OCI-LY1 (cell line): ENCODE results near the gene CTPS1.

Experiments
- H2AFZ ChIP-seq: fragments of 200-600 bp; sonication (generic), shearing (Covaris generic); 2 replicates; pipeline ENCODE4 v1.6.0; 2014; ENCODE audit warnings: antibody characterized with exemption, mild to moderate bottlenecking, low read length
- H3F3A ChIP-seq: fragments of 200-600 bp; sonication (generic), shearing (Covaris generic); 2 replicates; pipeline ENCODE4 v1.6.0; 2014; ENCODE audit warnings: mild to moderate bottlenecking, antibody characterized with exemption, low read length, moderate library complexity; ENCODE audit not compliant: insufficient read depth
- H3K27ac ChIP-seq: fragments of 200-600 bp; sonication (generic); 2 replicates; pipeline ENCODE4 v1.5.1; 2014; ENCODE audit warnings: low read length, mixed run types, mild to moderate bottlenecking, low read depth; ENCODE audit not compliant: poor library complexity, severe bottlenecking
- H3K27me3 ChIP-seq: fragments of 200-600 bp; sonication (generic); 2 replicates; pipeline ENCODE4 v1.6.0; 2014; ENCODE audit warnings: antibody characterized with exemption, mild to moderate bottlenecking, low read length, moderate library complexity; ENCODE audit not compliant: insufficient read depth
- H3K36me3 ChIP-seq: fragments of 200-600 bp; sonication (generic); 2 replicates; pipeline ENCODE4 v1.6.1; 2014; ENCODE audit warnings: mild to moderate bottlenecking, antibody characterized with exemption, low read length, moderate library complexity, mixed read lengths; ENCODE audit not compliant: insufficient read depth
- H3K4me1 ChIP-seq: fragments of 200-600 bp; sonication (generic); 2 replicates; pipeline ENCODE4 v1.5.1; 2014; ENCODE audit warnings: mild to moderate bottlenecking, low read length, moderate library complexity; ENCODE audit not compliant: insufficient read depth, severe bottlenecking
- H3K4me2 ChIP-seq: fragments of 200-600 bp; sonication (generic), shearing (Covaris generic); 2 replicates; pipeline ENCODE4 v1.6.1; 2014; ENCODE audit warnings: low read length
- H3K4me3 ChIP-seq: fragments of 200-600 bp; sonication (generic); 2 replicates; pipeline ENCODE4 v1.5.1; 2014; ENCODE audit warnings: low read length, low read depth, mild to moderate bottlenecking, mixed read lengths; ENCODE audit not compliant: poor library complexity, severe bottlenecking
- H3K79me2 ChIP-seq: fragments of 200-600 bp; shearing (Covaris generic); 2 replicates; pipeline ENCODE4 v1.6.1; 2016; ENCODE audit warnings: mixed run types, low read length, mixed read lengths; ENCODE audit not compliant: insufficient read depth
- H3K9ac ChIP-seq: fragments of 200-600 bp; sonication (generic), shearing (Covaris generic); 2 replicates; pipeline ENCODE4 v1.6.1; 2014; ENCODE audit warnings: mild to moderate bottlenecking, low read length, mixed read lengths
- H3K9me2 ChIP-seq: fragments of 200-600 bp; sonication (generic), shearing (Covaris generic); 2 replicates; pipeline ENCODE4 v1.6.1; 2014; ENCODE audit warnings: low read depth, mild to moderate bottlenecking, low read length, mixed read lengths
- H3K9me3 ChIP-seq: fragments of 200-600 bp; shearing (Covaris generic); 2 replicates; pipeline ENCODE4 v1.6.1; 2014; ENCODE audit warnings: low read length, mixed read lengths
- H4K20me1 ChIP-seq: fragments of 200-600 bp; sonication (generic), shearing (Covaris generic); 2 replicates; pipeline ENCODE4 v1.6.0; 2016; ENCODE audit warnings: mild to moderate bottlenecking, low read length; ENCODE audit not compliant: insufficient read depth
- EZH2 ChIP-seq: fragments of 200-600 bp; sonication (generic), shearing (Covaris generic); IDR thresholded peaks from 2 replicates; pipeline ENCODE4 v1.8.0; 2017; ENCODE audit warnings: borderline replicate concordance, mixed run types, mild to moderate bottlenecking, antibody characterized with exemption, low read length, moderate library complexity, mixed read lengths
- TF ChIP-seq, protein P1 (sequence below): fragments of 200-600 bp; sonication (generic), shearing (Covaris generic); IDR thresholded peaks from 2 replicates; pipeline ENCODE4 v1.5.1; 2017; ENCODE audit warnings: mild to moderate bottlenecking, antibody characterized with exemption, low read length, moderate library complexity, mixed read lengths

Gene CTPS1

DNA sequence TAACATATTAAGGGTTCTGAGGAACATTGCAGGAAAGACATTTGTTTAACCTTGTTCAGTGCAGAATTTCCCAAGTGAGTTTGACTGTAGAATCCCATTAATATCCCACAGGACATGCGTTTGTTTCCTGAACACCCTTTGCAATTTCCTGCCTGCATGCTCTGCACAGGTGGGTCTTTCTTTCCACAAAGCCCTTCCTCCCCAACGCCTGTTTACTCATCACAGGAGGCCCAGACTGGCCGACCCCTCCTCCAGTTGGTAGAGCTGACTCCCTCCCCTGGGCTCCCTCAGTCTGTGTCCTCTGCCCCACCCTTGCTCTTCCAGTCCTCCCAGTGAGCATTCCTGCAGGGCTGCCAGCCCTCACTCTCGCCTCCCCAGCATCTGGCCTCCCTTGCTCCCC lies 47.5 kb upstream of the CTPS1 start:
- Histone ChIP-seq H3K9me2 (no peaks in the 10 kb centered on the region), H3K9ac (no peak overlapping the region), H3K27me3 (no peaks in the 10 kb centered on the region), H4K20me1 (no peaks in the 10 kb centered on the region), H3K4me3 (no peak overlapping the region), H3K4me1 (no peaks in the 10 kb centered on the region), H2AFZ (no peak overlapping the region), H3K9me3 (no peaks in the 10 kb centered on the region), H3K27ac (no peak overlapping the region), H3K4me2 (no peak overlapping the region), H3K79me2 (no peaks in the 10 kb centered on the region), H3F3A (no peaks in the 10 kb centered on the region), H3K36me3 (no peaks in the 10 kb centered on the region)
- TF ChIP-seq, protein P1, sequence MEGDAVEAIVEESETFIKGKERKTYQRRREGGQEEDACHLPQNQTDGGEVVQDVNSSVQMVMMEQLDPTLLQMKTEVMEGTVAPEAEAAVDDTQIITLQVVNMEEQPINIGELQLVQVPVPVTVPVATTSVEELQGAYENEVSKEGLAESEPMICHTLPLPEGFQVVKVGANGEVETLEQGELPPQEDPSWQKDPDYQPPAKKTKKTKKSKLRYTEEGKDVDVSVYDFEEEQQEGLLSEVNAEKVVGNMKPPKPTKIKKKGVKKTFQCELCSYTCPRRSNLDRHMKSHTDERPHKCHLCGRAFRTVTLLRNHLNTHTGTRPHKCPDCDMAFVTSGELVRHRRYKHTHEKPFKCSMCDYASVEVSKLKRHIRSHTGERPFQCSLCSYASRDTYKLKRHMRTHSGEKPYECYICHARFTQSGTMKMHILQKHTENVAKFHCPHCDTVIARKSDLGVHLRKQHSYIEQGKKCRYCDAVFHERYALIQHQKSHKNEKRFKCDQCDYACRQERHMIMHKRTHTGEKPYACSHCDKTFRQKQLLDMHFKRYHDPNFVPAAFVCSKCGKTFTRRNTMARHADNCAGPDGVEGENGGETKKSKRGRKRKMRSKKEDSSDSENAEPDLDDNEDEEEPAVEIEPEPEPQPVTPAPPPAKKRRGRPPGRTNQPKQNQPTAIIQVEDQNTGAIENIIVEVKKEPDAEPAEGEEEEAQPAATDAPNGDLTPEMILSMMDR = no peak
- no peak for TF ChIP-seq EZH2

DNA sequence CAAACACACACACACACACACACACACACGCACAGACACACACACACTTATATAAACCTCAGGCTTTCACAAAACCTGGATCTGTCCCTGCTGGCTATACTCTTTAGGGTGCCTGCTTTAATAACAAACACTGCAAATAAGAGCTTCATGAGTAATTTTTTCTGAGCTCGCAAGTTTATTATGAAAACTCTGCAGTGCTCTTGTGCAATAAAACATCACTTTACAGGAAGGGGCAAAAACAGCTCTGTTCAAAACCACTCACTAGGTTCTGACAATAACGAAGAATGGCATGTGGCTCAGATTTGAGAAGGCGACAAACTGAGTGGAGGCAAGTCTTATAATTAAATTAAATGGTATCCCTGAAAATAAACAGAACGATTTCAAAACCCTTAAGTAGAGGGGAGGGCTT lies 42.6 kb upstream of the CTPS1 start:
- no peak for TF ChIP-seq EZH2
- TF ChIP-seq, protein P1 = no peak
- H3K9me2 ChIP-seq = no peaks in the 10 kb centered on the region
- no peaks in the 10 kb centered on the region for H3K4me1 ChIP-seq
- no peaks in the 10 kb centered on the region for H3K9me3 ChIP-seq
- H3K4me2 ChIP-seq = no peak overlapping the region
- H3K27me3 ChIP-seq = no peaks in the 10 kb centered on the region
- no peak overlapping the region for H3K4me3 ChIP-seq
- no peak overlapping the region for H3K27ac ChIP-seq
- H4K20me1 ChIP-seq = no peaks in the 10 kb centered on the region
- no peaks in the 10 kb centered on the region for H3F3A ChIP-seq
- no peak overlapping the region for H2AFZ ChIP-seq
- no peaks in the 10 kb centered on the region for H3K79me2 ChIP-seq
- no peak overlapping the region for H3K9ac ChIP-seq
- H3K36me3 ChIP-seq = no peaks in the 10 kb centered on the region

DNA sequence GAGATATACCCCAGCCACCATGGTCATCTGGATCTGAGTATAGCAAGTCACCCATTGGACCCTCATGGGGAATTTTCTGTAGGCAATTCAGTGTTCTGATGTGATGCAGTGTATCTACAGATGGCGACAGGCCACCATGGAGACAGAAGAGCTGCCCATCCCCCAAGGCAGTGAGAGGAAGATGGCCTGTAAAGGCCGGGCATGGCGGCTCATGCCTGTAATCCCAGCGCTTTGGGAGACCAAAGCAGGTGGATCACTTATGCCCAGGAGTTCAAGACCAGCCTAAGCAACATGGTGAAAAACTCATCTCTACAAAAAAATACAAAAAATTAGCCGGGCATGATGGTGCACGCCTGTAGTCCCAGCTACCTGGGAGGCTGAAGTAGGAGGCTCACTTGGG lies 41.1 kb upstream of the CTPS1 start:
- H3K79me2 ChIP-seq = no peaks in the 10 kb centered on the region
- no peaks in the 10 kb centered on the region for H3K9me2 ChIP-seq
- TF ChIP-seq, protein P1 = no peak
- TF ChIP-seq EZH2 = no peak
- no peaks in the 10 kb centered on the region for H3K36me3 ChIP-seq
- no peak overlapping the region for H2AFZ ChIP-seq
- H3K4me2 ChIP-seq = no peak overlapping the region
- H3K4me3 ChIP-seq = no peak overlapping the region
- no peaks in the 10 kb centered on the region for H3K4me1 ChIP-seq
- no peaks in the 10 kb centered on the region for H3K9me3 ChIP-seq
- H3F3A ChIP-seq = no peaks in the 10 kb centered on the region
- H3K27ac ChIP-seq = no peak overlapping the region
- no peaks in the 10 kb centered on the region for H4K20me1 ChIP-seq
- H3K9ac ChIP-seq = no peak overlapping the region
- H3K27me3 ChIP-seq = no peaks in the 10 kb centered on the region
